Natural killer cell (primary cell): ENCODE measurements around the gene CATSPERD. TPM values are rescaled to one million over a fixed set of nuclear protein-coding genes. Genes with fewer than 3 reads are reported as not detected.
"Not testable (repeated sequence)": the region's sequence is repeated elsewhere in the genome, so short reads cannot be mapped to it uniquely, and the experiment has no call there.

Experiments used
- ATAC-seq, 3 donors: fragments of 150-1000 bp in 2 of 3; fragments of 200-7000 bp in 1 of 3; cut with Tn5 transposase; 1 replicate in 1 of 3; 2 replicates in 2 of 3; pipeline ENCODE4 v1.10.0; 2021; ENCODE audit warnings: mild to moderate bottlenecking in 2 of 3, moderate library complexity in 2 of 3
- DNase-seq, 2 donors: peaks; one replicate each; pipeline versions ENCODE4 v3.0.0 to v3.0.0-alpha.2; 2013 to 2021; ENCODE audit warnings: mixed read lengths in 1 of 2
- H3K27ac ChIP-seq: one replicate; pipeline ENCODE4 v1.5.1; 2013; ENCODE audit warnings: mild to moderate bottlenecking, low read length
- H3K27me3 ChIP-seq: one replicate; pipeline ENCODE4 v1.6.1; 2013; ENCODE audit warnings: low read length; ENCODE audit not compliant: control insufficient read depth, insufficient read depth
- H3K36me3 ChIP-seq: one replicate; pipeline ENCODE4 v1.6.1; 2013; ENCODE audit warnings: low read length; ENCODE audit not compliant: control insufficient read depth, insufficient read depth
- H3K4me1 ChIP-seq: one replicate; pipeline ENCODE4 v1.6.1; 2013; ENCODE audit warnings: low read length; ENCODE audit not compliant: control insufficient read depth, insufficient read depth
- H3K4me3 ChIP-seq: one replicate; pipeline ENCODE4 v1.5.1; 2013; ENCODE audit warnings: low read length
- H3K9me3 ChIP-seq: one replicate; pipeline ENCODE4 v1.6.1; 2013; ENCODE audit warnings: low read length; ENCODE audit not compliant: control insufficient read depth, insufficient read depth
- H3K27ac Mint-ChIP-seq, 2 donors: one replicate each; pipeline ENCODE4 v1.8.0; 2022; ENCODE audit warnings: mild to moderate bottlenecking in 2 of 2, mixed read lengths in 2 of 2, moderate library complexity in 1 of 2
- H3K27me3 Mint-ChIP-seq, 2 donors: one replicate each; pipeline ENCODE4 v1.8.0; 2022; ENCODE audit warnings: low read depth in 2 of 2, mixed read lengths in 2 of 2
- H3K36me3 Mint-ChIP-seq: one replicate; pipeline ENCODE4 v1.8.0; 2022; ENCODE audit warnings: mixed read lengths
- H3K4me1 Mint-ChIP-seq, 2 donors: one replicate each; pipeline ENCODE4 v1.8.0; 2022; ENCODE audit warnings: mixed read lengths in 2 of 2
- H3K4me3 Mint-ChIP-seq: one replicate; pipeline ENCODE4 v1.8.0; 2022; ENCODE audit warnings: mild to moderate bottlenecking, moderate library complexity, mixed read lengths
- H3K9me3 Mint-ChIP-seq, 2 donors: one replicate each; pipeline ENCODE4 v1.8.0; 2022; ENCODE audit warnings: mixed read lengths in 2 of 2
- CTCF ChIP-seq: fragments of 200-600 bp; IDR thresholded peaks from one replicate; pipeline ENCODE4 v1.8.0; 2022; ENCODE audit warnings: antibody characterized with exemption
- WGBS: methylation state at CpG from one replicate; pipeline ENCODE4 v1.1.7; 2013; ENCODE audit warnings: missing lambda C conversion rate; ENCODE audit not compliant: insufficient coverage; 5-methylcytosine and 5-hydroxymethylcytosine counted together
- intact Hi-C: fragments of 100-400 bp; cut with micrococcal nuclease; formaldehyde crosslinking; loops from one replicate; pipeline ENCODE4 v1.14.2; 2022
- total RNA-seq, 4 donors: library from RNA; stranded (reverse); fragments of 120-200 nt in 1 of 4; gene quantifications; one replicate each; pipeline versions ENCODE4 v1.2.3 to v1.2.4, GENCODE V29; 2013 to 2022

The CATSPERD gene
- total RNA-seq, 3 donors from 2014 or later (not counting 1 experiment from before 2014, with no cell fraction given): not detected

DNA sequence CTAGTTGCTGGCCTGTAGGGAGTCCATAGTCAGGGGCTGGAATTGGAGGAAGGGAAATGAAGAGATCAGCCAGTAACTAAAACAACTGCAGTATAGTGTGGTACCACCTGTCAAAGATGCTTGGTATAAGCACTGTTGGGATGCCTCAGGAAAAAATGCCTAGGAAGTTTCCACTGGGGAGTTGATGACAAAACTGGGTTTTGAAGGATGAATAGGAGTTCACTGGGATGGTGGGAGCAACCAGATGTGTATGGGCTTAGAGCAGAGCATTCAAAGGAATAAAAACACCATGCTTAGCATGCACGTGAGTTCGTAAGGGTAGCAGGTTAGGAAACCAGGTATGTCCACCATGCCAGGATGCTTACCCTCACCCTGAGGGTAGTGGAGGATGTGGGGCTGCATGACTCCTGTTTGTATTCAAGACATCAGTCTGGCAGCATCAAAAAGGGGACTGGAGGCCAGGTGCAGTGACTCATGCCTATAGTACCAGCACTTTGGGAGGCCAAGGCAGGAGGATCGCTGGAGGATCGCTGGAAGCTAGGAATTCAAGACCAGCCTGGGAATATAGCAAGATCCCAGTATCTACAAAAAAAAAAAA, 7.1 kb downstream of the CATSPERD start:
- TF ChIP-seq CTCF: no peak

GRCh38 chr19:5733172-5733571, 12.7 kb downstream of the CATSPERD start:
- intact Hi-C loops, ATAC-seq, H3K9me3 ChIP-seq, H3K36me3 Mint-ChIP-seq, H3K27ac Mint-ChIP-seq, H3K4me1 Mint-ChIP-seq, H3K9me3 Mint-ChIP-seq, H3K27ac ChIP-seq, H3K27me3 ChIP-seq, H3K4me1 ChIP-seq, H3K4me3 ChIP-seq, H3K4me3 Mint-ChIP-seq, H3K27me3 Mint-ChIP-seq, DNase-seq, H3K36me3 ChIP-seq: not testable (repeated sequence)
- WGBS: 90% methylated on average over 2 of the region's 2 CpGs

More for the DNA sequence above, 7.1 kb downstream of the CATSPERD start:
- Mint-ChIP-seq H3K9me3 (no peaks in the 10 kb centered on the region), H3K27me3 (peaks cover 2 to 5% of the 10 kb centered on the region in 2 donors), H3K36me3 (no peaks in the 10 kb centered on the region), H3K4me1 (no peaks in the 10 kb centered on the region), H3K4me3 (no peak overlapping the region), H3K27ac (no peak overlapping the region)
- no peaks in the 10 kb centered on the region for H3K27me3 ChIP-seq
- no peaks in the 10 kb centered on the region for H3K9me3 ChIP-seq
- no peaks in the 10 kb centered on the region for H3K36me3 ChIP-seq
- H3K4me3 ChIP-seq: no peak overlapping the region
- DNase-seq: no peak
- ATAC-seq: no peak
- no peak overlapping the region for H3K27ac ChIP-seq
- H3K4me1 ChIP-seq: no peaks in the 10 kb centered on the region
- 100% methylated on average over 4 of the region's 4 CpGs for WGBS
- intact Hi-C loops: no loop called here

- H3K9me3 Mint-ChIP-seq: no peaks in the 10 kb centered on the region
- intact Hi-C loops: no loop called here
Observed at GRCh38 chr19:5738423-5738822, 18.0 kb downstream of the CATSPERD start.

DNA sequence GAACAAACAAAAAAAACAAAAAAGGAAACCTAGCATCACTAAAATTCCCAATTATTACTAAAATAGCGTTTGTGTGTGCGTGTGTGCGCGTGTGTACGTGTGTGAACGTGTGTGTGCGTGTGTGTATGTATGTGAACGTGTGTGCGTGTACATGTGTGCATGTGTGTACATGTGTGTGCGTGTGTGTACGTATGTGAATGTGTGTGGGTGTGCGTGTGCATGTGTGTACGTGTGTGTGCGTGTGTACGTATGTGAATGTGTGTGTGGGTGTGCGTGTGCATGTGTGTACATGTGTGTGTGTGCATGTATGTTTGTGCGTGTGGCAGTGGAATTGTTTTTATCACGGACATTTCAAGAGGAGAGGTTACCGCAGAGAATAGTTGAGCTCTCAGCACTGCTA, 21.6 kb downstream of the CATSPERD start:
- no peak for ATAC-seq
- Mint-ChIP-seq H3K36me3 (no peaks in the 10 kb centered on the region), H3K27me3 (peaks cover 0 to 5% of the 10 kb centered on the region in 2 donors), H3K27ac (no peak overlapping the region), H3K4me3 (no peak overlapping the region), H3K9me3 (no peaks in the 10 kb centered on the region), H3K4me1 (no peaks in the 10 kb centered on the region)
- 85% methylated on average over 19 of the region's 19 CpGs for WGBS
- H3K27ac ChIP-seq: no peak overlapping the region
- TF ChIP-seq CTCF: no peak
- no peaks in the 10 kb centered on the region for H3K4me1 ChIP-seq
- no peaks in the 10 kb centered on the region for H3K36me3 ChIP-seq
- no peak overlapping the region for H3K4me3 ChIP-seq
- intact Hi-C loops: no loop called here
- H3K9me3 ChIP-seq: no peaks in the 10 kb centered on the region
- no peaks in the 10 kb centered on the region for H3K27me3 ChIP-seq
- DNase-seq: no peak

More at GRCh38 chr19:5738423-5738822, 18.0 kb downstream of the CATSPERD start:
- no peaks in the 10 kb centered on the region for H3K36me3 Mint-ChIP-seq
- Histone ChIP-seq H3K27ac (no peak overlapping the region), H3K4me3 (no peak overlapping the region), H3K27me3 (no peaks in the 10 kb centered on the region), H3K36me3 (no peaks in the 10 kb centered on the region), H3K4me1 (no peaks in the 10 kb centered on the region), H3K9me3 (no peaks in the 10 kb centered on the region)
- H3K4me3 Mint-ChIP-seq: no peak overlapping the region
- H3K27ac Mint-ChIP-seq: no peak overlapping the region
- H3K4me1 Mint-ChIP-seq: no peaks in the 10 kb centered on the region
- H3K27me3 Mint-ChIP-seq: peaks cover 0 to 3% of the 10 kb centered on the region in 2 donors
- ATAC-seq: no peak
- DNase-seq: no peak
- 91% methylated on average over 8 of the region's 8 CpGs for WGBS
- no peak for TF ChIP-seq CTCF
